Tibial nerve (tissue), 4 donors: ENCODE data around the gene PKP4.

Experiments
- EP300 ChIP-seq, 2 donors: sonication (generic); formaldehyde crosslinking; IDR thresholded peaks; one replicate each; pipeline ENCODE4 v1.6.1; 2017; ENCODE audit warnings: antibody characterized with exemption in 2 of 2, mild to moderate bottlenecking in 1 of 2
- POLR2A ChIP-seq, 2 donors: fragments of 450-650 bp; IDR thresholded peaks; one replicate each; pipeline ENCODE4 v1.6.1; 2017; ENCODE audit warnings: antibody characterized with exemption in 2 of 2, mild to moderate bottlenecking in 2 of 2, moderate library complexity in 2 of 2
- TF ChIP-seq, protein P1 (sequence below), 5 experiments: fragments of 200-600 bp in 3 of 5; fragments of 450-650 bp in 2 of 5; sonication (generic) in 3 of 5; IDR thresholded peaks; one replicate each; pipeline ENCODE4 v1.5.1; 2016 to 2019; ENCODE audit warnings: antibody characterized with exemption in 5 of 5, mild to moderate bottlenecking in 3 of 5, moderate library complexity in 2 of 5

- TF ChIP-seq, protein P1, sequence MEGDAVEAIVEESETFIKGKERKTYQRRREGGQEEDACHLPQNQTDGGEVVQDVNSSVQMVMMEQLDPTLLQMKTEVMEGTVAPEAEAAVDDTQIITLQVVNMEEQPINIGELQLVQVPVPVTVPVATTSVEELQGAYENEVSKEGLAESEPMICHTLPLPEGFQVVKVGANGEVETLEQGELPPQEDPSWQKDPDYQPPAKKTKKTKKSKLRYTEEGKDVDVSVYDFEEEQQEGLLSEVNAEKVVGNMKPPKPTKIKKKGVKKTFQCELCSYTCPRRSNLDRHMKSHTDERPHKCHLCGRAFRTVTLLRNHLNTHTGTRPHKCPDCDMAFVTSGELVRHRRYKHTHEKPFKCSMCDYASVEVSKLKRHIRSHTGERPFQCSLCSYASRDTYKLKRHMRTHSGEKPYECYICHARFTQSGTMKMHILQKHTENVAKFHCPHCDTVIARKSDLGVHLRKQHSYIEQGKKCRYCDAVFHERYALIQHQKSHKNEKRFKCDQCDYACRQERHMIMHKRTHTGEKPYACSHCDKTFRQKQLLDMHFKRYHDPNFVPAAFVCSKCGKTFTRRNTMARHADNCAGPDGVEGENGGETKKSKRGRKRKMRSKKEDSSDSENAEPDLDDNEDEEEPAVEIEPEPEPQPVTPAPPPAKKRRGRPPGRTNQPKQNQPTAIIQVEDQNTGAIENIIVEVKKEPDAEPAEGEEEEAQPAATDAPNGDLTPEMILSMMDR (IDR thresholded peaks at IDR 0.05) = no peak
- TF ChIP-seq POLR2A (IDR thresholded peaks at IDR 0.05) (no peak), EP300 (IDR thresholded peaks at IDR 0.05) (no peak)
Observed at GRCh38 chr2:158414538-158414937, 42.2 kb upstream of the PKP4 start.
